Left ventricle myocardium superior (tissue), 1 donor: ENCODE results near the gene SCT. TPM values are rescaled to one million over a fixed set of nuclear protein-coding genes. Genes with fewer than 3 reads are reported as not detected.

ENCODE experiments used
- total RNA-seq: library from RNA; stranded (reverse); fragmentation: NEBNext Ultra II Directional; extraction: Animal tissue kit (Norgen Biotek cat#: 25700); gene quantifications from one replicate; pipeline ENCODE4 v1.2.1, GENCODE V29; 2021
- donor health status: DM: no; HTN: yes; CAD: no; lungs with severe emphysema.

The SCT gene
- total RNA-seq, 1 donor from 2014 or later, result not detected

Other genes starting within 250 kb of the SCT start
- gene PKP3, start 233.0 kb downstream of the SCT start, total RNA-seq, result 0.84 TPM
- 47.5 TPM for gene SIGIRR, start 212.2 kb downstream of the SCT start, total RNA-seq
- gene ANO9, start 185.2 kb downstream of the SCT start, total RNA-seq, result 1.3 TPM
- 31.8 TPM for gene PTDSS2, start 176.9 kb downstream of the SCT start, total RNA-seq
- 171 TPM for gene RNH1, start 119.9 kb downstream of the SCT start, total RNA-seq
- 67.1 TPM for gene HRAS, start 91.6 kb downstream of the SCT start, total RNA-seq
- 0.22 TPM for gene LRRC56, start 89.7 kb downstream of the SCT start, total RNA-seq
- 0.20 TPM for gene LMNTD2, start 66.4 kb downstream of the SCT start, total RNA-seq
- gene RASSF7, start 66.2 kb downstream of the SCT start, total RNA-seq, result 4.6 TPM
- gene PHRF1, start 50.7 kb downstream of the SCT start, total RNA-seq, result 18.5 TPM
- gene IRF7, start 11.2 kb downstream of the SCT start, total RNA-seq, result 14.4 TPM
- not detected for gene CDHR5, start 2.2 kb downstream of the SCT start, total RNA-seq
- gene DRD4, start 10.1 kb upstream of the SCT start, total RNA-seq, result not detected
- gene DEAF1, start 68.0 kb upstream of the SCT start, total RNA-seq, result 15.9 TPM
- gene TMEM80, start 68.6 kb upstream of the SCT start, total RNA-seq, result 9.0 TPM
- gene EPS8L2, start 79.0 kb upstream of the SCT start, total RNA-seq, result 3.3 TPM
- 103 TPM for gene TALDO1, start 120.3 kb upstream of the SCT start, total RNA-seq
- 23.1 TPM for gene GATD1, start 150.3 kb upstream of the SCT start, total RNA-seq
- not detected for gene CEND1, start 162.9 kb upstream of the SCT start, total RNA-seq
- gene SLC25A22, start 171.1 kb upstream of the SCT start, total RNA-seq, result 3.5 TPM
- 8.5 TPM for gene PIDD1, start 178.1 kb upstream of the SCT start, total RNA-seq
- gene RPLP2, start 182.8 kb upstream of the SCT start, total RNA-seq, result 942 TPM
- gene PNPLA2, start 191.7 kb upstream of the SCT start, total RNA-seq, result 321 TPM
- gene CRACR2B, start 200.7 kb upstream of the SCT start, total RNA-seq, result 31.0 TPM
- gene CD151, start 205.8 kb upstream of the SCT start, total RNA-seq, result 401 TPM
- 266 TPM for gene POLR2L, start 215.3 kb upstream of the SCT start, total RNA-seq
- gene TSPAN4, start 215.7 kb upstream of the SCT start, total RNA-seq, result 40.5 TPM